GM19397 (cell line): ENCODE data around the gene PHPT1.
A peak's percentile ranks its signal among the peaks of the same experiment; 100 is the strongest.
"Not testable (repeated sequence)": the region's sequence is repeated elsewhere in the genome, so short reads cannot be mapped to it uniquely, and the experiment has no call there.

Source experiments
- ATAC-seq: cut with Tn5 transposase; IDR thresholded peaks from one replicate; pipeline ENCODE4 v1.9.1; 2021; ENCODE audit warnings: mild to moderate bottlenecking, moderate library complexity; ENCODE audit not compliant: unreplicated experiment

The PHPT1 gene

GRCh38 chr9:136849038-136849959, at the start of gene PHPT1:
PHPT1 (plus strand) TSS chr9:136849409; CDS start chr9:136849431, 22 bp downstream.
- ATAC-seq, result peak; percentile 85

DNA sequence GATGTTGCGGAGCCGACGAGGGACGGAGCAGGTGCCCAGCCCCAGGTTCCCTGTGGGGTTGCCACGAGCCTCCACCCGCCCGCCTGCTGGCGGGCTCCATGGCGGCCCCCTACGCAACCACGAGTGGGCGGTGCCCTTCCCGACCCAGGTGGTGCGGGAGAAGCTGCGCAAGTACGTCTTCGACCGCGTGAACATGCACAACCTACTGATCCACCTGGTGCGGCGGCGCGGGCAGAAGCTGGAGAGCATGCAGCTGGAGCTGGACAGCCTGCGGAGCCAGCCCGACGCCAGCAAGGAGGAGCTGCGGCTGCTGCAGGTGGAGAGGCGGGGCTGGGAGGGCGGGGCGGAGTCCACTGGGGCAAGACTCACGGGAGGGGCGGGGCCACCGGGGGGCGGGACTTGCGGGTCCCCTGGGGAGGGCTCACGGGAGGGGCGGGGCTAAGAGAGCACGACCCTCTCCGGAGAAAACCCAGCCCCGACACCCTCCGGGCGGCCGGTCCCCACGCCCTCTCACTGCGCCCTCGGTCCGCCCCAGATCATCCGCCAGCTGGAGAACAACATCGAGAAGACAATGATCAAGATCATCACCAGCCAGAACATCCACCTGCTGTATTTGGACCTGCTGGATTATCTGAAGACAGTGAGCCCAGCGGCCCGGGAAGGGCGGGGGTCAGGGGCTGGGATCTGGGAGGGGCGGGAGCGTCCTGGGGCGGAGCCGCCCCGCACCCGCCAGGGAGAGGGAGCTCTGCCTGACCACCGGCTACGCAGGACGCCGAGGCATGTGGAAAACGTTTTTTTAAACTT, 49.2 kb upstream of the PHPT1 start:
- ATAC-seq, result no peak

GRCh38 chr9:136802321-136802720, 46.9 kb upstream of the PHPT1 start:
- ATAC-seq, result no peak

GRCh38 chr9:136803009-136803550, 46.1 kb upstream of the PHPT1 start:
- ATAC-seq, result not testable (repeated sequence)

DNA sequence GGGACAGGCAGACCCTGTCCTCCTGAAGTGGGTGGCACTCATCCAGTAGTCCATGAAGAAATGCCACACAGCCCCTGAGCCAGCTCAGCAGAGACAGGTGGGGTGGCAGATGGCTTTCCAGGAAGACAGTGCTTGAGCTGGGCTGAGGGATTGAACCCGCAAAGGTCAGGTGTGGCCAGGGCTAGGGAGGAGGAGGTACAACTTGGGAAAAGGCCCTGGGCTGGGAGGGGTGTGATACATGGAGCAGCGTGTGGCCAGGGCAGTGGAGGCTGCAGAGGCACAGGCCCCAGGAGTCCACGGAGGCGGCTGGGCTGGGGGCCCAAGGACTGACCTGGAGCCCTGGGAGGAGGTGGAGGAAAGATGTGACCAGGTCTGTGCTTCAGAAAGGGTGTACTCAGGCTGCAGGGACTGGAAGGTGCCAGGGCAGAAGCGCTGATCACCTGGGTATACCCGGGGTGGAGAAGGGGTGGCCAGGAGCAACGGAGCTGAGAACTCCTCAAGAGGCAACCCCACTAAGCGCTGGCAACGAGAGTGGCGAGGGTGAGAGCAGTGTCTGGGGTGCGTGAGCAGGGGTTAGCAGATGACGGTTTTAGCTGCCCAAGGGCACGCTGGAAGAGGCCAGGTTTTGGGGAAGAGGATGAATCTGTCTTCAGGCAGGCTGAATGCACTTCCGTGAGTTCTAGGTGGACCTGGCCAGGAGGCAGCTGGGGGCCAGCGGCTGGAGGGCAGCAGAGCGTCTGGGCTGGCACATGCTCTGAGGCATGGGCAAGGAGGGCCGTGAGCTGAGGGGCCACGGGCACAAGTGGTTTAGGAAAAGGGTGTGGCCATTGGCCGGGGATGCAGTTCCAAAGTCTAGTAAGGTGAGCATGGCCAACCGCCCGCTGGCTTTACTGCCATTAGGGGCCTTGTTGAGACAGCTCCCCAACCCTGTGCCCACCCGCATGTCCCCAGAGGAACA, 45.4 kb upstream of the PHPT1 start:
- ATAC-seq, result no peak

DNA sequence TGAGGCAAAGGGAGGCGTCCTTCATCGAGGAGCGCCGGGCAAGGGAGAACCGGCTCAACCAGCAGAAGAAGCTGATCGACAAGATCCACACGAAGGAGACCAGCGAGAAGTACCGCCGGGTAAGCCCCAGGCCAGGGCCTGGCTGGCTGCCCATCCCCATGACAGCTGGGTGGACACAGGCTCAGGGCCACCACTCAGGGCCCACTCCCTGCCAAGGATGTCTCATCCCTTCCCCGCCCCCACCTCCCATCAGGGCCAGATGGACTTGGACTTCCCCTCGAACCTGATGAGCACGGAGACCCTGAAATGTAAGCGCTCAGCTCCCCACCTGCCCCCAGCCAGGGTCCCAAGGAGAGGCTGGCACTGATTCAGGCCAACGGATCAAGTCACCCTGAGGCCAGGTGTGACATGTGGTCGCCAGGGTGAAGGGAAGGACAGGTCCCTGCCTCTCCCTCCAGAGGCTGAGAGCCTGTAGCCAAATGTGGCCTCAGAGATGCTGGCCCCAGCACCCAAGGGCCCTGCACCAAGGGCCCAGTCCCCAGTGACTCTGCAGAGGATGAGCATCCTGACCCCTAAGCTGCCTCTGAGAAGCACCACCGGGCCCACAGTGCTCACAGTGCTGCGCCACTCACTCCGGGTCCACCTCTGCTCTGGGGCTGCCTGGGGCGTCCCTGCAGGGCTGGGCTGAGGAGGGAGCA, 44.6 kb upstream of the PHPT1 start:
- no peak for ATAC-seq

- no peak for ATAC-seq
Observed at GRCh38 chr9:136805207-136805740, 43.9 kb upstream of the PHPT1 start.

DNA sequence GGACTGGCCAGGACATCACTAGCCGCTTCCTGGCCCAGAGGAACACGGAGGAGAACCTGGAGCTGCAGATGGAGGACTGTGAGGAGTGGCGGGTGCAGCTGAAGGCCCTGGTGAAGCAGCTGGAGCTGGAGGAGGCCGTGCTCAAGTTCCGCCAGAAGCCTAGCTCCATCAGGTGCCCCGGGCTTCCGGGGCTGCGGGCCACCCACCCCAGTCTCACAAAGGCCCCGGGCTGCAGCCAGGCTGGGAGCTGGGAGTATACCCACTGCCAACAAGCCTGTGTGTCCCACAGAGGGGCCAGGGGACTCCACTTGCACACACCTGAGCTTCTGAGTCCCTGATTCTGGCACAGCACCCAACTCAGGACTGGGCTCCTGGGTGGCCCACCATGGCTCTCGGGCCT, 43.1 kb upstream of the PHPT1 start:
- no peak for ATAC-seq

DNA sequence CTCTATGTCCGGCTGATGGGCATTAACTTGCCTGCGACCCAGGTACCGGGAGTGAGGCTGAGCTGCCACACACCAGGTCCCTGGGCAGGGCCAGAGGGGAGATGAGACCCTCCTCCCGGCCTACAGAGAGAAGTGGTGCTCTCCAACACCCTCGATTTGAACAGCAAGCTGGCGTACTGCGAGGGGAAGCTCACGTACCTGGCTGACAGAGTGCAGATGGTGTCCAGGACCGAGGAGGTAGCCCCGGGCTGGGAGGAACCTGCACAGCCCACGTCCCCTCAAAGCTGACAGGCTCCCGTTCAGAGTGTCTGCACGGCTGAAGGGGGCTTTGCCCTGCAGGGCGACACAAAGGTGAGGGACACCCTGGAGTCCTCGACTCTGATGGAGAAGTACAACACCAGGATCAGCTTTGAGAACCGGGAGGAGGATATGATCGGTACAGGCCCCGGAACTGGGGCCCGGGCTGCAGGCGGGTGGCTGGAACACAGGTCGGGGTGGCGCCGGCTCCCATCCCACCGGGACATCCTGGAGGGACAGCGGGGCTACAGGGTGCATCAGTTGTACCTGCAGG, 42.5 kb upstream of the PHPT1 start:
- ATAC-seq, result no peak

GRCh38 chr9:136807281-136808074, 41.7 kb upstream of the PHPT1 start, which contains the start of gene RABL6:
RABL6 (plus strand) TSS chr9:136807948; CDS start chr9:136808197, 249 bp downstream.
- ATAC-seq, result peak; percentile 82

DNA sequence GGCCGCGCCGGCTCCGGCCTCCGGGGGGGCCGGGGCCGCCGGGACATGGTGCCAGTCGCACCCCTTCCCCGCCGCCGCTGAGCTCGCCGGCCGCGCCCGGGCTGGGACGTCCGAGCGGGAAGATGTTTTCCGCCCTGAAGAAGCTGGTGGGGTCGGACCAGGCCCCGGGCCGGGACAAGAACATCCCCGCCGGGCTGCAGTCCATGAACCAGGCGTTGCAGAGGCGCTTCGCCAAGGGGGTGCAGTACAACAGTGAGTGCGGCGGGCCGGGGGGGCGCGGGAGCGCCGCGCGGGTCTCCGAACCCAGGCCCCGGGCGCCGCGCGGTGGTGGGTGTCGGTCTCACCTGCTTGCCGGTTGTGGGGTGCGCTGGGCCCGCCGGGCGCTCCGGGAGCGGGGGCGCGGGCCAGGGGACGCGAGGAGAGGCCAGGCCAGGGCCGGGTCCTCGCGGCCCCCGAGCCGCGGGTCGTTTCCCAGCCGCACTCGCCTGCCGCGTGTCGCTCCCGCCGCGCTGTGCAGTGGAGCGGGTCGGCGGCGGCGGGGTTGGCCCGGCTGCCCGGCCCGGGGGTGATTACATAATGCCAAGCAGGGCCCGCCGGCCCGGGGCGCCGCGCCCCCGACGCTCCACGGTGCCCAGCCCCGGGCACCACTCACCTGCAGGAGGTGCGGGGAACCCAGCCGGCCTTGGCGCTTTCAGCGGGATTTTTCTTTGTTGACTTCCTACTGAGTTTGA, 41.0 kb upstream of the PHPT1 start:
- ATAC-seq, result peak; percentile 34

DNA sequence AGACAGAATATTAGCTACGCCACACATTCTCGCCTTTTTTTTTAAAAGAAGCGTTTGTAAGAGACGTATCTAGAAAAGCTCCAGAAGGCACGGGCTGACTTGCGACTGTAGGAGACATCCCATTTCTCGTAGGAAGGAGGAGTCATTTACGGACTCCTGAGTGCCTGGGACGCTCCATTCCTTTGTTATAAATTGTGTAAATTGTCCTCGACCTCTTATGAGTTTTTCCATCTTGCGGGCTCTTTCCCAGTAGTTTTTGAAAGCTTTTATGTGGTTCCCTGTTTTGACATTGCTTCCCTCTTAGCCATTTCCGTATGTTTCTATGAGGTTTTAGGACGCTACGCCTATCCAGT, 40.4 kb upstream of the PHPT1 start:
- no peak for ATAC-seq

- ATAC-seq, result no peak
Observed at GRCh38 chr9:136814725-136815421, 34.3 kb upstream of the PHPT1 start.

GRCh38 chr9:136815422-136815782, 33.8 kb upstream of the PHPT1 start:
- no peak for ATAC-seq

DNA sequence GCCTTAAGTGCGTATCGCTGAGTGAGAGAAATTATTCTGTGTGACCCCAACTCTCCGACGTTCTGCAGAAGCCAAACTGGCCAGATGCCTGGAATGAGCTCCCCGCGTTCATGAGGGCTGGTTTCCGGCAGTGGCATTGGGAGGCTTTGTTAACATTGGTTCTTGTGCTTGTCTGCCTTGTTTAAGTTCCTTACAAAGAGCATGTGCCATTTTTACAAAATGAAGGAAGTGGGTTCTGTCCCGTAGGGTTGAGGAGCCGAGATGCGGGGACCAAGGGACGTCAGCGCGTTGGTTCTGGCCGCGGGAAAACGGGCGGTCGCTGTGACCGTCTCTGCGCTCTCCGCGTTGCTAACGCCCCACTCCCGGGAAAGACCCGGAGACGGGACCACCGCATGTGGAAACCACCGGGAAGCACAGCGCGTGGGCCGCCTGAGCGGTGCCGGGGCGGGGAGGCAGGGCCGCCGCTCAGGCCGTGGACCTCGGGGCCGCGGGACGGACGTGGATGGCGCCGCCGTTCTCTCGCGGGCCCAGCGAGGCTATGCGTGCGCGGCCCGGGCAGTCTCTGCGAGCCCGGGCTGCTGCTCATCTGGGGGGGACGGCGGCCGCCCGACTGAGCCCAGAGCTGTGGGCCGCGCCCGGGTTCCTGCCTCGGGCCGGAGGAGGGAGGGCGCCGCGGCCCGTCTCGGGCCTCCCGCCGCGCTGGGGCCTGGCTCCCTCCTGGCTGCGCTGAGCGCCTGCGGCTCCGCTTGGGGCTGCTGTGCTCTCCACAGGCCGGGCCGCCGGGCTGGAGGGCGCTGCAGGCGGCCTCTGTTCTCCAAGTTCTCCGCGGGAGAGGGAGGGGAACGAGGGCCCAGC, 28.0 kb upstream of the PHPT1 start:
- no peak for ATAC-seq

DNA sequence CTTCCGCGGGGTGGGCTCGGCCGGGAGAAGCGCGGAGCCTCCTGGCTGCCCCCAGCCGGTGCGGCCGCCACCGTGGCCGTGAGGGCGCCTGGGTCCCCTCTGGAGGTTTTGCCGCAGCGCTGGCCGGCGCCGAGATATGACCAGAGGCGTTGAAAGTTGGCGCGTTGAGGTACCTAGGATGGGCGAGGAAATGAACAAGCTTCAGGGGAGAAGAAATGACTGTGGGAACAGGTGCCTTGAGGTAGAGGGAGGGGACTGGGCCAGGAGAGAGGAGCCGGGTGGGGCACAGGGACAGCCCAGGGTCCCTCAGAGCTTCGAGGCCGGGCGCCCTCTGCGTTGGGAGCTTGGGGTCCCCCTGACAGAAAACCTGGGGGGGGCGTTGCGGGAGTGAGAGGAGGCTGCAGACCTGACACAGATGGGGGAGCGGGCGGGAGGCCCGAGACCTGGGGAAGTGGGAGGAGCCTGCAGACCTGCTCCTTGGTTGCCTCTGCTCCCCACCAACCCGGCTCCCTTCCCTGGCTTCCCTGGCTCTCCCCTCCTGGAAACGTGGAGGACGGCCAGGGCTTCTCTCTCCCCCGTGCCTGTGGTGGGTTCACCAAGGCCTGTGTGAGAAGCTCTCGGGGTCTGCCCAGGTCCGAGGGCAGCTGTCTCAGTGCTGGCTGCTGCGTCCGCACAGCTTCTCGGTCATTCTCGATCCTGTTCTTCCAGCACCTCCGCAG, 27.2 kb upstream of the PHPT1 start:
- no peak for ATAC-seq
